WTC11 (cell line): Measurements from ENCODE around the gene CHST13.

Source experiments
- CREM ChIP-seq: sonication (generic); formaldehyde crosslinking; IDR thresholded peaks from 2 replicates; pipeline ENCODE4 v1.8.1; 2022; ENCODE audit warnings: mild to moderate bottlenecking, missing genetic modification reagents, moderate library complexity
- CTCF ChIP-seq: fragments of 200-600 bp; IDR thresholded peaks from 2 replicates; pipeline ENCODE4 v1.8.0; 2022; ENCODE audit warnings: antibody characterized with exemption
- NR1H2 ChIP-seq: sonication (generic); formaldehyde crosslinking; IDR thresholded peaks from 2 replicates; pipeline ENCODE4 v1.9.0; 2021; ENCODE audit warnings: mild to moderate bottlenecking, moderate library complexity, missing genetic modification reagents
- TF ChIP-seq, protein P1 (sequence below): sonication (generic); formaldehyde crosslinking; conservative IDR thresholded peaks from 2 replicates; pipeline ENCODE4 v1.8.1; 2022; ENCODE audit warnings: mild to moderate bottlenecking, missing genetic modification reagents

DNA sequence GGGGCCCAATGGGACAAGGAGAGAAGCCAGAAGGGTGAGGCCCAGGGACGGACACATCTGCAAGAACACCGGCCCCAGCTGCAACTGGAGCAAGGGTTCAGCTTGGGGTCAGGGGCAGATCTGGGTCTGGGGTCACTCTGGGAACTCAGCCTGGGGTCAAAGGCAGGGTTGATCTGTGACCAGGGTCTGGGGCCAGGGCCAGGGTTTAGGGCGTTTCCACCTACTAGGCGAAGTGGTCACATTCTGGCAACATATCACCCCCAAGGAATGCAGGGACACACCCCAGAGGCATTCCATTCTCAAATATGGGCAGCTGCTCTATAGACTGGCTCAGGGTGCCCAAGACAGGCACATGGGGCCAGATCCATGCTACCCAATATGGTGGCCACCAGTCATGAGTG is 15.4 kb upstream of the CHST13 start:
- TF ChIP-seq CTCF (no peak), CREM (CRISPR knock-in tag) (no peak), NR1H2 (no peak)
- TF ChIP-seq, protein P1, sequence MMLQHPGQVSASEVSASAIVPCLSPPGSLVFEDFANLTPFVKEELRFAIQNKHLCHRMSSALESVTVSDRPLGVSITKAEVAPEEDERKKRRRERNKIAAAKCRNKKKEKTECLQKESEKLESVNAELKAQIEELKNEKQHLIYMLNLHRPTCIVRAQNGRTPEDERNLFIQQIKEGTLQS (CRISPR knock-in tag) = no peak
